ENCODE measurements around the gene PCYT2.

PCYT2 gene

GRCh38 chr17:81902023-81902652, 9.1 kb downstream of the PCYT2 start, which contains the start of gene NPB:
Gene NPB (plus strand): TSS chr17:81902238. CDS start chr17:81902278, 40 bp downstream.
- no peak for DNase-seq (ENCODE audit: low read depth, low spot score)

- DNase-seq (ENCODE audit: low read depth, low spot score), result no peak
Measured at GRCh38 chr17:81901167-81902022, 9.8 kb downstream of the PCYT2 start.

- DNase-seq (ENCODE audit: low read depth, low spot score), result no peak
Measured at GRCh38 chr17:81900181-81900820, 10.9 kb downstream of the PCYT2 start.

- DNase-seq (ENCODE audit: low read depth, low spot score), result no peak
Measured at GRCh38 chr17:81899514-81900166, 11.6 kb downstream of the PCYT2 start.

GRCh38 chr17:81898885-81899284, 12.3 kb downstream of the PCYT2 start:
- DNase-seq (ENCODE audit: low read depth, low spot score), result no peak

- peak; percentile 65 for DNase-seq (ENCODE audit: low read depth, low spot score)
Measured at GRCh38 chr17:81898029-81898866, 13.0 kb downstream of the PCYT2 start.

- no peak for DNase-seq (ENCODE audit: low read depth, low spot score)
Measured at GRCh38 chr17:81895400-81895799, 15.8 kb downstream of the PCYT2 start.

GRCh38 chr17:81891303-81891552, 20.0 kb downstream of the PCYT2 start:
- no peak for DNase-seq (ENCODE audit: low read depth, low spot score)

GRCh38 chr17:81890447-81891302, 20.5 kb downstream of the PCYT2 start:
- no peak for DNase-seq (ENCODE audit: low read depth, low spot score)

GRCh38 chr17:81889602-81890001, 21.6 kb downstream of the PCYT2 start:
- no peak for DNase-seq (ENCODE audit: low read depth, low spot score)

GRCh38 chr17:81888988-81889595, 22.1 kb downstream of the PCYT2 start:
- DNase-seq (ENCODE audit: low read depth, low spot score), result no peak

GRCh38 chr17:81888105-81888987, 22.9 kb downstream of the PCYT2 start:
- no peak for DNase-seq (ENCODE audit: low read depth, low spot score)

GRCh38 chr17:81885869-81886548, 25.2 kb downstream of the PCYT2 start:
- no peak for DNase-seq (ENCODE audit: low read depth, low spot score)

- no peak for DNase-seq (ENCODE audit: low read depth, low spot score)
Measured at GRCh38 chr17:81885454-81885853, 25.7 kb downstream of the PCYT2 start.

- no peak for DNase-seq (ENCODE audit: low read depth, low spot score)
Measured at GRCh38 chr17:81884968-81885367, 26.2 kb downstream of the PCYT2 start.

GRCh38 chr17:81884520-81884919, 26.7 kb downstream of the PCYT2 start:
- no peak for DNase-seq (ENCODE audit: low read depth, low spot score)

GRCh38 chr17:81879121-81879520, 32.1 kb downstream of the PCYT2 start:
- DNase-seq (ENCODE audit: low read depth, low spot score), result no peak

GRCh38 chr17:81878294-81878693, 32.9 kb downstream of the PCYT2 start:
- DNase-seq (ENCODE audit: low read depth, low spot score), result no peak

All from smooth muscle cell of the brain vasculature (primary cell).